Smooth muscle cell of the umbilical artery (primary cell): ENCODE data around the gene RGS3. TPM values are rescaled to one million over a fixed set of nuclear protein-coding genes. Genes with fewer than 3 reads are reported as not detected.

ENCODE experiments used
- total RNA-seq: library from RNA; depleted of rRNA; stranded (reverse); fragments of >200 nt; gene quantifications from 2 replicates; pipeline ENCODE4 v1.2.3, GENCODE V29; 2014

Gene RGS3
- total RNA-seq: 39.2 and 53.7 TPM in 2 replicates

GRCh38 chr9:113463418-113464285, at the start of gene RGS3:
RGS3 (plus strand) TSS chr9:113463727; CDS start chr9:113463803, 76 bp downstream.

Other genes starting within 250 kb of the RGS3 start
- 18.1 and 24.6 TPM in 2 replicates for gene FKBP15, start 242.4 kb upstream of the RGS3 start, total RNA-seq
- gene SLC31A1, start 242.2 kb upstream of the RGS3 start, total RNA-seq: 36.5 and 53.2 TPM in 2 replicates
- gene CDC26, start 188.2 kb upstream of the RGS3 start, total RNA-seq: 30.9 and 40.7 TPM in 2 replicates
- 26.4 and 41.9 TPM in 2 replicates for gene PRPF4, start 188.1 kb upstream of the RGS3 start, total RNA-seq
- gene RNF183, start 160.4 kb upstream of the RGS3 start, total RNA-seq: not detected in 2 replicates
- gene WDR31, start 123.5 kb upstream of the RGS3 start, total RNA-seq: 1.2 and 2.1 TPM in 2 replicates
- not detected in 2 replicates for gene BSPRY, start 114.2 kb upstream of the RGS3 start, total RNA-seq
- gene HDHD3, start 86.7 kb upstream of the RGS3 start, total RNA-seq: 8.3 and 8.9 TPM in 2 replicates
- gene ALAD, start 62.4 kb upstream of the RGS3 start, total RNA-seq: 23.6 and 27.6 TPM in 2 replicates
- gene POLE3, start 53.1 kb upstream of the RGS3 start, total RNA-seq: 31.5 and 38.3 TPM in 2 replicates
- 0.30 and 0.69 TPM in 2 replicates for gene C9orf43, start 53.0 kb upstream of the RGS3 start, total RNA-seq